GM12878 (cell line): ENCODE data around the gene LARGE1. TPM values are rescaled to one million over a fixed set of nuclear protein-coding genes. Genes with fewer than 3 reads are reported as not detected.

Experiments used
- ATAC-seq: fragments of 200-7000 bp; cut with Tn5 transposase; 3 replicates; pipeline ENCODE4 v1.9.1; 2020; ENCODE audit warnings: mild to moderate bottlenecking, moderate library complexity
- BruUV-seq: library from RNA; stranded (reverse); fragments of 400-500 nt; replicated peaks from 2 replicates; lab custom pipeline; 2021; lab: Mats Ljungman, UMichigan
- CTCF ChIA-PET: fragments of 300-600 bp; sonication (Branson Sonifier 250); formaldehyde crosslinking; extraction: SDS; loops from one replicate; lab custom pipeline; 2021; ENCODE audit warnings: inconsistent platforms; lab: Yijun Ruan, JAX
- POLR2A ChIA-PET: fragments of 350-600 bp; formaldehyde crosslinking; extraction: SDS; loops from one replicate; lab custom pipeline; 2021; ENCODE audit warnings: inconsistent platforms; lab: Charles Lee
- RAD21 ChIA-PET: fragments of 300-600 bp; sonication (Branson Sonifier 250); formaldehyde crosslinking; loops from one replicate; lab custom pipeline; 2023; ENCODE audit warnings: antibody characterized with exemption; ENCODE audit not compliant: unreplicated experiment; lab: Charles Lee
- SMC1A ChIA-PET: fragments of 300-600 bp; sonication (Branson Sonifier 250); formaldehyde crosslinking; loops from one replicate; lab custom pipeline; 2023; ENCODE audit not compliant: unreplicated experiment, uncharacterized antibody; lab: Charles Lee
- DNase-seq: peaks from one replicate; pipeline ENCODE4 v3.0.0-alpha.2; 2011; ENCODE audit warnings: low read depth, low spot score
- FAIRE-seq: peaks from 3 replicates; lab custom pipeline; 2011; peaks lifted over from hg19 to GRCh38; lab: Jason Lieb, UNC
- H2AFZ ChIP-seq: 2 replicates; pipeline ENCODE4 v1.6.0; 2011; ENCODE audit warnings: low read depth, low read length, control low read depth; ENCODE audit not compliant: control insufficient read depth
- H3K27ac ChIP-seq: 2 replicates; pipeline ENCODE4 v1.5.1; 2011; ENCODE audit warnings: control low read depth; ENCODE audit not compliant: control insufficient read depth, insufficient read depth
- H3K27me3 ChIP-seq, 2 experiments: replicated peaks in 1 of 2; 2 replicates each; pipeline versions ENCODE4 v1.6.0 to v1.6.1; 2011; ENCODE audit warnings: low read length in 1 of 2; ENCODE audit not compliant: control insufficient read depth in 2 of 2, insufficient read depth in 2 of 2
- H3K36me3 ChIP-seq, 2 experiments: 2 replicates each; pipeline ENCODE4 v1.5.1; 2011; ENCODE audit warnings: low read length in 1 of 2; ENCODE audit not compliant: control insufficient read depth in 2 of 2, insufficient read depth in 2 of 2
- H3K4me1 ChIP-seq: 2 replicates; pipeline ENCODE4 v1.6.1; 2011; ENCODE audit warnings: mild to moderate bottlenecking, low read length, moderate library complexity, mixed read lengths; ENCODE audit not compliant: control insufficient read depth, insufficient read depth
- H3K4me2 ChIP-seq: 2 replicates; pipeline ENCODE4 v1.6.0; 2011; ENCODE audit warnings: control low read depth; ENCODE audit not compliant: control insufficient read depth, insufficient read depth
- H3K4me3 ChIP-seq: fragments of 200-600 bp; sonication (generic); 2 replicates; pipeline ENCODE4 v1.5.1; 2016
- H3K79me2 ChIP-seq: 2 replicates; pipeline ENCODE4 v1.6.0; 2011; ENCODE audit warnings: low read length; ENCODE audit not compliant: control insufficient read depth, insufficient read depth
- H3K9ac ChIP-seq: 2 replicates; pipeline ENCODE4 v1.8.0; 2011; ENCODE audit warnings: low read length, control low read depth, mixed read lengths; ENCODE audit not compliant: control insufficient read depth, insufficient read depth
- H3K9me3 ChIP-seq: replicated peaks from 3 replicates; pipeline ENCODE4 v1.5.1; 2011; ENCODE audit warnings: mild to moderate bottlenecking, low read length; ENCODE audit not compliant: control insufficient read depth, insufficient read depth
- H4K20me1 ChIP-seq: 2 replicates; pipeline ENCODE4 v1.6.0; 2011; ENCODE audit not compliant: control insufficient read depth, insufficient read depth
- CTCF ChIP-seq, 3 experiments: IDR thresholded peaks in 2 of 3; conservative IDR thresholded peaks in 1 of 3; 2 replicates each; pipeline ENCODE4 v1.5.1; 2011; ENCODE audit warnings: low read depth in 3 of 3, low read length in 3 of 3, mild to moderate bottlenecking in 3 of 3, control low read depth in 2 of 3, moderate library complexity in 2 of 3, inconsistent platforms in 1 of 3, mixed read lengths in 1 of 3; ENCODE audit not compliant: control insufficient read depth in 2 of 3, insufficient read depth in 1 of 3; ENCODE audit errors: extremely low read depth in 1 of 3
- EGR1 ChIP-seq, 2 experiments: IDR thresholded peaks; 1 replicate in 1 of 2; 2 replicates in 1 of 2; pipeline ENCODE4 v1.6.1; 2011 to 2012; ENCODE audit warnings: low read depth in 2 of 2, low read length in 2 of 2, borderline replicate concordance in 1 of 2, mild to moderate bottlenecking in 1 of 2, moderate library complexity in 1 of 2
- GATAD2B ChIP-seq: fragments of 450-650 bp; conservative IDR thresholded peaks from 2 replicates; pipeline ENCODE4 v1.6.1; 2017; ENCODE audit warnings: low read depth, mild to moderate bottlenecking, moderate library complexity
- HCFC1 ChIP-seq: fragments of 150-350 bp; IDR thresholded peaks from 2 replicates; pipeline ENCODE4 v1.6.1; 2014; ENCODE audit warnings: low read length
- HDAC2 ChIP-seq: fragments of 200-600 bp; sonication (generic); IDR thresholded peaks from 2 replicates; pipeline ENCODE4 v1.6.1; 2017
- JUNB ChIP-seq: IDR thresholded peaks from 2 replicates; pipeline ENCODE4 v1.6.1; 2016; ENCODE audit warnings: antibody characterized with exemption, mild to moderate bottlenecking
- LARP7 ChIP-seq: fragments of 450-650 bp; IDR thresholded peaks from 2 replicates; pipeline ENCODE4 v1.6.1; 2017; ENCODE audit warnings: mild to moderate bottlenecking
- MYB ChIP-seq: fragments of 150-350 bp; IDR thresholded peaks from 2 replicates; pipeline ENCODE4 v1.6.1; 2014; ENCODE audit warnings: mild to moderate bottlenecking, low read depth, low read length, borderline replicate concordance
- PAX8 ChIP-seq: fragments of 450-650 bp; IDR thresholded peaks from 2 replicates; pipeline ENCODE4 v1.6.1; 2017; ENCODE audit warnings: mild to moderate bottlenecking, moderate library complexity
- POLR2A ChIP-seq: IDR thresholded peaks from 2 replicates; pipeline ENCODE4 v1.6.1; 2011; ENCODE audit warnings: low read depth, mild to moderate bottlenecking, low read length
- SMARCA5 ChIP-seq: fragments of 450-650 bp; IDR thresholded peaks from 2 replicates; pipeline ENCODE4 v1.6.1; 2017; ENCODE audit warnings: mild to moderate bottlenecking
- TARDBP ChIP-seq: IDR thresholded peaks from 2 replicates; pipeline ENCODE4 v1.6.1; 2016; ENCODE audit warnings: borderline replicate concordance
- WRNIP1 ChIP-seq: IDR thresholded peaks from 2 replicates; pipeline ENCODE4 v1.6.1; 2011; ENCODE audit warnings: low read depth, low read length, improper control_type of control experiment, borderline replicate concordance
- YY1 ChIP-seq: IDR thresholded peaks from 2 replicates; pipeline ENCODE4 v1.6.1; 2011; ENCODE audit warnings: low read depth, mild to moderate bottlenecking, low read length
- ZBTB40 ChIP-seq: fragments of 450-650 bp; IDR thresholded peaks from 2 replicates; pipeline ENCODE4 v1.6.1; 2016; ENCODE audit warnings: mild to moderate bottlenecking, moderate library complexity, borderline replicate concordance
- ZNF217 ChIP-seq: fragments of 450-650 bp; IDR thresholded peaks from 2 replicates; pipeline ENCODE4 v1.6.1; 2017; ENCODE audit warnings: antibody characterized with exemption, mild to moderate bottlenecking
- WGBS: methylation state at CpG from one replicate; pipeline ENCODE4 v1.1.6; 2016; ENCODE audit warnings: low lambda C conversion rate; ENCODE audit not compliant: insufficient replicate concordance, insufficient coverage; ENCODE audit errors: missing lambda C conversion rate; 5-methylcytosine and 5-hydroxymethylcytosine counted together
- in situ Hi-C: fragments of 300-500 bp; cut with MboI; formaldehyde crosslinking; loops from 9 replicates; pipeline ENCODE4 v1.14.3; 2018; ENCODE audit warnings: mixed read lengths
- intact Hi-C: fragments of 100-400 bp; cut with micrococcal nuclease; formaldehyde crosslinking; loops from one replicate; pipeline ENCODE4 v1.14.2; 2022; ENCODE audit not compliant: unreplicated experiment
- polyA plus RNA-seq, 11 experiments: library from polyadenylated mRNA; depleted of rRNA in 4 of 11; unstranded in 6 of 11; stranded (reverse) in 5 of 11; fragments of >200 nt; fragmentation: Nextera tagmentation in 4 of 11; fragmentation: Illumina TruSeq in 1 of 11; extraction: Ambion mirVana in 4 of 11; extraction: Trizol in 1 of 11; gene quantifications; 1 replicate in 1 of 11; 2 replicates in 10 of 11; pipeline versions ENCODE4 v1.2.1 to v1.2.3, GENCODE V29; 2011 to 2016; ENCODE audit warnings: inconsistent platforms in 2 of 11, missing spikeins in 2 of 11, low read depth in 1 of 11
- total RNA-seq, 4 experiments: library from RNA; depleted of rRNA in 3 of 4; stranded (reverse); fragments of >200 nt in 3 of 4; fragmentation: Illumina TruSeq in 1 of 4; extraction: Trizol in 1 of 4; gene quantifications; 2 replicates each; pipeline versions ENCODE4 v1.2.1 to v1.2.3, GENCODE V29; 2013 to 2021

LARGE1 gene
- total and polyA plus RNA-seq, 10 of the 15 experiments (the other 5 are each of a cell fraction or from before 2014, with no cell fraction given): 3.2 to 41.4 (median 17.3) TPM

DNA sequence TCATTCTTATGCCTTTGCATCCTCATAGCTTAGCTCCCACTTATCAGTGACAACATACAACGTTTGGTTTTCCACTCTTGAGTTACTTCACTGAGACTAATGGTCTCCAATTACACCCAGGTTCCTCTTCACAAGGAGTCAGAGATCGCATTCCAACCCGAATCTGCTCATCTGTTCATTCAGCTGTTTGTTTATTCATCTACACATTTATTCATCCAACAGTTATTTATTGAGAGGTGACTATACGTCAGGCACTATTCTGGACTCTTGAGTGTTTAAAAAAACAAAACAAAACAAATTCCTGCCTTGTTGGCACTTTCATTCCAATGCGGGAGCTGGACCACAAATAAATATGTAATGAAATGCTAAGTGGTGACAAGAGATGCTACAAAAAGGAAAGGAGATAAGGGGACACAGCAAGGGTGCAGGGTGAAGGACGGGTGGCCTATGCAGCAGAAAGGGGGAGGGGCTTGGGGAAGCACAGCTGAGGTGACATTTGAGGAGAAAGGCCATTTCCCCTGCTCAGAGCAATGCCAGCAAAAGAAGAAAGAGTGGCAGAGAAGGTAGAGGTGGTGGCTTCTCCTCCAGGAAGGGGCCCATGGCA is 468.3 kb downstream of the LARGE1 start (continued):
- TF ChIP-seq JUNB: no peak

DNA sequence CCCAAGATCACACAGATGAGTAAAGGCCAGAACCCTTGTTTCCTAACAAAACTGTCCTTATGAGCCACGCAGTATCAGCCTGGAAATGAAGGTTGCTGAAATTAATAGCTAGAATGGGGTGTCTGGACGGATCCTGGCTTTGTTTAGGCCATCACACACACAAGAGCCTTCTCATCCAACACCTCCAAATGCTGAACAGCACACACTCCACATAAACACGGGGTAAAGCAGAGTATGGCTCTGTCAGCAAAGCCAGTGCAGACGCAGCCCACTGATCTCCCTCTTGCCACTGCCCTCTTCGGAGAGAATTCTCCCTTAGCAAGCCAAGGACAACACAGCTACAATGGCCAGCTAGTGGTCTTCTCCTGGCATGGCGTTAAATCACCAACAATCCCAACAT is 469.5 kb downstream of the LARGE1 start:
- H3K27me3 ChIP-seq: no peaks in the 10 kb centered on the region
- intact Hi-C loops: no loop called here
- in situ Hi-C loops: no loop called here
- no peak overlapping the region for H3K4me3 ChIP-seq
- POLR2A ChIA-PET: no interaction called here
- WGBS: 54% methylated on average over 6 of the region's 6 CpGs
- H3K4me1 ChIP-seq: no peaks in the 10 kb centered on the region
- DNase-seq: no peak
- BruUV-seq: no TSS peak
- no peak for ATAC-seq
- H3K79me2 ChIP-seq: no peaks in the 10 kb centered on the region
- CTCF ChIA-PET: no interaction called here
- H2AFZ ChIP-seq: no peak overlapping the region
- H3K9me3 ChIP-seq: no peaks in the 10 kb centered on the region
- H3K4me2 ChIP-seq: no peak overlapping the region
- no peak overlapping the region for H3K27ac ChIP-seq
- no peaks in the 10 kb centered on the region for H3K36me3 ChIP-seq
- no peaks in the 10 kb centered on the region for H4K20me1 ChIP-seq
- TF ChIP-seq HCFC1 (no peak), HDAC2 (no peak), POLR2A (no peak), TARDBP (no peak), GATAD2B (no peak), CTCF (IDR thresholded peaks at IDR 0.05 in 2 of 3, conservative IDR thresholded peaks at IDR 0.05 in 1 of 3; ENCODE audit: control insufficient read depth in 2 of 3, extremely low read depth in 1 of 3, insufficient read depth in 1 of 3, low read depth in 3 of 3, low read length in 3 of 3) (no peak), LARP7 (no peak), YY1 (no peak), WRNIP1 (no peak), SMARCA5 (no peak), MYB (no peak), EGR1 (IDR thresholded peaks at IDR 0.05; ENCODE audit: borderline replicate concordance in 1 of 2, low read depth in 2 of 2, low read length in 2 of 2) (no peak), ZBTB40 (no peak), ZNF217 (no peak), PAX8 (no peak)
- TF ChIP-seq, all 136 proteins: peak for 0
- SMC1A ChIA-PET: no interaction called here
- RAD21 ChIA-PET: no interaction called here
- no peak for FAIRE-seq
- H3K9ac ChIP-seq: no peak overlapping the region
